ENCODE data around the gene EXOC6. TPM values are rescaled to one million over a fixed set of nuclear protein-coding genes. Genes with fewer than 3 reads are reported as not detected.

The EXOC6 gene
- total RNA-seq, 1 experiment from 2014 or later: 9.3 TPM

DNA sequence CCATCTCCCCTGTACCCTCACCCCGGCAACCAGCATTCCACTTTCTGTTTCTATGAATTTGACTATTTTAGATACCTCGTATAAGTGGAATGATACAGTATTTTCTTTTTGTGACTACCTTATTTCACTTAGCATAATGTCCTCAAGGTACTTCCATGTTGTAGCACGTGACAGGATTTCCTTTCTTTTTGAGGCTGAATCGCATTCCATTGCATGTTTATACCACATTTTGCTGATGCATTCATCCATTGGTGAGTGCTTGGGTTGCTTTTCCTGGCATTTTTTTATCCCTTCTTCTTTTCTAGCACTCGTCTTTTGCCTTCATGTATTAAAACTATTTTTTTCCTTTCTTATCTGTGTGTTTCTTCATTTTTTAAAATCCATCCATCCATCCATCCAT, 22.3 kb upstream of the EXOC6 start:
- ChIA-PET POLR2A (ENCODE audit: unreplicated experiment) (no interaction called here), CTCF (no interaction called here)
- Histone ChIP-seq H3K4me1 (replicated peaks; ENCODE audit: insufficient read depth) (peaks cover 16% of the 10 kb centered on the region), H3K4me2 (no peak overlapping the region), H4K20me1 (ENCODE audit: insufficient read depth) (no peaks in the 10 kb centered on the region), H3K9me2 (ENCODE audit: insufficient read depth) (no peaks in the 10 kb centered on the region), H3F3A (ENCODE audit: insufficient read depth, low read depth) (peaks cover 20% of the 10 kb centered on the region), H3K27ac (no peak overlapping the region), H3K4me3 (no peak overlapping the region), H3K36me3 (ENCODE audit: low read depth) (no peaks in the 10 kb centered on the region), H3K27me3 (ENCODE audit: insufficient read depth, low read depth) (no peaks in the 10 kb centered on the region), H2AFZ (no peak overlapping the region), H3K79me2 (ENCODE audit: low read depth) (no peaks in the 10 kb centered on the region), H3K9me3 (ENCODE audit: insufficient read depth, low read depth) (no peaks in the 10 kb centered on the region)
- intact Hi-C loops (cut with micrococcal nuclease; ENCODE audit: unreplicated experiment): no loop called here
- BruUV-seq (replicated peaks): no TSS peak
- TF ChIP-seq EZH2 (IDR thresholded peaks at IDR 0.05; ENCODE audit: low read depth) (no peak), CTCF (conservative IDR thresholded peaks at IDR 0.05) (no peak)
- no peak for DNase-seq

DNA sequence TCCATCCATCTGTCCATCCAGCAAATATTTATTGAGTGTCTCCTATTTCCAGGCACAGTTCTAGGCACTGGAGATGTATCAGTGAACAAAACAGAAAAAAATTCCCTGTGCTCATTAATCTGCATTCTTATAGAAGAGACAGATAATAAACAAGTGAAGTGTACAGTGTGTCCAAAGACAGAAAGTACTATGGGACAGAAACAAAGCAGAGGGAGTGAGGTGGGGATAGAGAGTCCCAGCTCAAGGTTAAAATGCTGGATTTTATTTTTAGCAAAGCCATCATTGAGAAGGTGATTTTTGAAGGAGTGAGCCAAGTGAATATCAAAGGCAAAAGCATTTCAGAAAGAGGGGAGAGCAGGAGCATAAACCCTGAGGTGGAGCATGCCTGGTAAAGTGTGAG, 21.8 kb upstream of the EXOC6 start:
- POLR2A ChIA-PET (ENCODE audit: unreplicated experiment): no interaction called here

GRCh38 chr10:92829042-92829785, 19.1 kb upstream of the EXOC6 start:
- Histone ChIP-seq H3F3A (ENCODE audit: insufficient read depth, low read depth) (no peaks in the 10 kb centered on the region), H2AFZ (no peak overlapping the region), H3K27me3 (ENCODE audit: insufficient read depth, low read depth) (no peaks in the 10 kb centered on the region), H3K9me3 (ENCODE audit: insufficient read depth, low read depth) (no peaks in the 10 kb centered on the region), H3K79me2 (ENCODE audit: low read depth) (no peaks in the 10 kb centered on the region), H3K4me1 (replicated peaks; ENCODE audit: insufficient read depth) (no peaks in the 10 kb centered on the region), H3K9me2 (ENCODE audit: insufficient read depth) (no peaks in the 10 kb centered on the region), H3K27ac (no peak overlapping the region), H3K4me2 (no peak overlapping the region), H4K20me1 (ENCODE audit: insufficient read depth) (no peaks in the 10 kb centered on the region), H3K4me3 (no peak overlapping the region), H3K36me3 (ENCODE audit: low read depth) (no peaks in the 10 kb centered on the region)
- POLR2A ChIA-PET (ENCODE audit: unreplicated experiment): no interaction called here
- no TSS peak for BruUV-seq (replicated peaks)
- DNase-seq: no peak
- CTCF ChIA-PET: no interaction called here
- intact Hi-C loops (cut with micrococcal nuclease; ENCODE audit: unreplicated experiment): no loop called here
- TF ChIP-seq CTCF (conservative IDR thresholded peaks at IDR 0.05) (no peak), EZH2 (IDR thresholded peaks at IDR 0.05; ENCODE audit: low read depth) (no peak)

More for the DNA sequence above, 21.8 kb upstream of the EXOC6 start:
- no peaks in the 10 kb centered on the region for H3K36me3 ChIP-seq (ENCODE audit: low read depth)
- BruUV-seq (replicated peaks): no TSS peak
- no peak overlapping the region for H3K27ac ChIP-seq
- no peak for DNase-seq
- no peaks in the 10 kb centered on the region for H3K79me2 ChIP-seq (ENCODE audit: low read depth)
- H3K4me2 ChIP-seq: no peak overlapping the region
- CTCF ChIA-PET: no interaction called here
- no peaks in the 10 kb centered on the region for H3K9me2 ChIP-seq (ENCODE audit: insufficient read depth)
- H3K4me1 ChIP-seq (replicated peaks; ENCODE audit: insufficient read depth): peaks cover 15% of the 10 kb centered on the region
- no peaks in the 10 kb centered on the region for H3K27me3 ChIP-seq (ENCODE audit: insufficient read depth, low read depth)
- intact Hi-C loops (cut with micrococcal nuclease; ENCODE audit: unreplicated experiment): no loop called here
- H3K9me3 ChIP-seq (ENCODE audit: insufficient read depth, low read depth): no peaks in the 10 kb centered on the region
- H2AFZ ChIP-seq: no peak overlapping the region
- H4K20me1 ChIP-seq (ENCODE audit: insufficient read depth): no peaks in the 10 kb centered on the region
- peaks cover 17% of the 10 kb centered on the region for H3F3A ChIP-seq (ENCODE audit: insufficient read depth, low read depth)
- TF ChIP-seq CTCF (conservative IDR thresholded peaks at IDR 0.05) (no peak), EZH2 (IDR thresholded peaks at IDR 0.05; ENCODE audit: low read depth) (no peak)
- no peak overlapping the region for H3K4me3 ChIP-seq

Measured in PC-9 (cell line).